NCI-H146 (cell line): ENCODE results near the gene TRIM52.

Experiments used
- DNase-seq: peaks from one replicate; lab custom pipeline; 2025; lab: John Stamatoyannopoulos, UW

TRIM52 gene

DNA sequence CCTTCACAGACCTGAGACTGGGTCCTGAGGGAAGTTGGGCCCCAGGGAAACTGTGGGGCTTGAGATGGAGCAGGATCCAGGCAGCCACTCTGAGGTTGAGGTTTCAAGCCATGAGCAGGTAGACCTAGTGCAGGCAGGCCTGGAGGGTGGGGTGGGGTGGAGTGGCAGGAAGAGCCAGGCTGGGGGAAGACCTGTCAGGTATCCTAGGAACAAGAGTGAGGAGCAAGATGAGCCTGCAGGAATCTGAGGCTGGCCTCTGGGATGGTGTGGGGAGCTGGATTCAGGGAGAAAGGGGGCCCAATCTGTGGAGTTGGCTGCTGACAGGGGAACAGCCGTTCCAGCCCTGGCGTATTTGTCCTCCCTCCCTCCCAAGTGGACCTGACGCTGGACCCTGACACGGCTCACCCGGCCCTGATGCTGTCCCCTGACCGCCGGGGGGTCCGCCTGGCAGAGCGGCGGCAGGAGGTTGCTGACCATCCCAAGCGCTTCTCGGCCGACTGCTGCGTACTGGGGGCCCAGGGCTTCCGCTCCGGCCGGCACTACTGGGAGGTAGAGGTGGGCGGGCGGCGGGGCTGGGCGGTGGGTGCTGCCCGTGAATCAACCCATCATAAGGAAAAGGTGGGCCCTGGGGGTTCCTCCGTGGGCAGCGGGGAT, 27.0 kb downstream of the TRIM52 start:
- DNase-seq = no peak

DNA sequence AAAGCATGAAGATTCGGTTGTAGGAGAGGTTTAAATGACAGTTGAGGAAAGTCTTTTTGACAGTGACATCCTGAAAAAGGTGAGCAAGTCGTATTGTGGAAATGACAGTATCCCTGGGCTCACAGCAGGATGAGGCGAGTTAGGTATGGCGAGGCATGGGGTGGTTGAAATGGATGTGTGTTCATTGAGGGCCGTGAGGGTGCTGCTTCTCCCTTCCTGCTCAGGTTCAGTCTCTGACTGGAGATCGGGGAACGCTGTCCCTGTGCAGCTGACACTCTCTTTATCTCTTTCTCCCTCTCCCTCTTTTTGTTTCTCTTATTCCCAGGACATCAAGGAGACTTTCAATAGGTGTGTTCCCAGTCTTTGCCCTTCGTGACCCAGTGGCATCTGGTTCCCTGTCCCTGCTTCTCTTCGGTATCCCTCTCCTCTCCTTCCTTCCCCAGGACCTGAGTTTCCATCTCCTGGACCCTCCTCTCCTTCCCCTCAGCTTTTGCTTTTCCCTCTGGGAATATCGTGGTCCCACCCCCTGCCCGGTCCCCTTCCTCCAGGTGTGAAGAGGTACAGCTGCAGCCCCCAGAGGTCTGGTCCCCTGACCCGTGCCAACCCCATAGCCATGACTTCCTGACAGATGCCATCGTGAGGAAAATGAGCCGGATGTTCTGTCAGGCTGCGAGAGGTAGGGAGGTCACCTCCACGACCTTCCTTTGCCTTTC, 27.7 kb downstream of the TRIM52 start:
- no peak for DNase-seq

GRCh38 chr5:181232593-181232992, 28.4 kb downstream of the TRIM52 start:
- no peak for DNase-seq

GRCh38 chr5:181231432-181231831, 29.5 kb downstream of the TRIM52 start:
- no peak for DNase-seq

DNA sequence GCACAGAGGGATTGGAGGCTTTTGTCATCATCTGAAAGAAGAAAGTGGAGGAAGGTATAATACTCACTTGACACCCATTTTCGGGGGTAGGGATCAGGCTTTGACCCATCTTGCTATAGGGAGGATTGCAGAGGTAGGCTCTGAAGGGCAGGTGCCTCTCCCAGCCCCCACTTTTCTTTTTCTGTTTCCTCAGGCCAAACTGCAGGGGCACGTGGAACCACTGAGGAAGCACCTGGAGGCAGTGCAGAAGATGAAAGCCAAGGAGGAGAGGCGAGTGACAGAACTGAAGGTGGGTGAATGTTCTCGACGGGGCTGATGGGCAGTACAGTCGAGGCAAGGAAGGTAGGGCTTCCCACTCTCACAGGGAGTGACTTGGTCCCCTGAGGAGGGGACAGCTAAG, 30.4 kb downstream of the TRIM52 start:
- no peak for DNase-seq

GRCh38 chr5:181229996-181230395, 30.9 kb downstream of the TRIM52 start:
- DNase-seq = no peak

GRCh38 chr5:181224390-181225229, 36.3 kb downstream of the TRIM52 start:
- DNase-seq = no peak

- DNase-seq = no peak
Observed at GRCh38 chr5:181223729-181224389, 37.1 kb downstream of the TRIM52 start.

DNA sequence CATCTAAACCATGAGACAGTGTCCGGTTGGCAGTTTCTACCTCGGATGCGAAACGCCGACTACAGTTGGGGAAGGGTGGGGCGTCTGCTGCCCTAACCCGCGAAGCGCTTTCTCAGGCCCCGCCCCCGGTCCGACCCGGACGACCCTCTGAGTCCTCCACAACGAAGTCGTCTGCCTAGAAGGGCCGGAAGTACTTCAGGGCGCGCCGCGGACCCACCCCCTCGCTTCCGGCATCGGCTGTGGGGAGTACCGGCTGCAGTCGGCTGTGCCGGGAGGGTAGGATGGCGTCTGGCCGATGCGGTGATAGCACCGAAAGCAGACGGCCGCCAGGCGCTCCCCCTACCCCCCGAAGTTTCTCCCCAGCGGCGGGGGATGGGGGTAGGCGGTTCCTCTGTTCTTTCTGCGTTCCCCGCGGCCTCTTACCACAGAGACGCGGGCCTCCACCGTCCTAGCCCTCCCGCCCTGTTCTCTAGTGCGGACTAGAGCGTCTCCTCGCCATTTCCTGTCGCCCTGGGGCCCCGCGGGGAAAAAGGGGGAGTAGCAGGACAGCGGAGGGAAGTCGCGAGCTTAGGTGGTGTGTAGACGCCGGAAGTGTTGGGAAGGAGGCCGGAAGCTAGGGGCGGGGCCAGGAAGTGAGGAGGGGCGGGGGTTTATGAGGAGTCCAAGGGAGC, 37.8 kb downstream of the TRIM52 start, which contains the start of gene TRIM41:
Gene TRIM41 (plus strand): TSS at position 224 of the 671 bp plus-strand sequence. CDS start 719 bp downstream, outside the sequence.
- no peak for DNase-seq

GRCh38 chr5:181222630-181223057, 38.3 kb downstream of the TRIM52 start:
- DNase-seq = no peak

- no peak for DNase-seq
Observed at GRCh38 chr5:181221792-181222629, 38.9 kb downstream of the TRIM52 start.

DNA sequence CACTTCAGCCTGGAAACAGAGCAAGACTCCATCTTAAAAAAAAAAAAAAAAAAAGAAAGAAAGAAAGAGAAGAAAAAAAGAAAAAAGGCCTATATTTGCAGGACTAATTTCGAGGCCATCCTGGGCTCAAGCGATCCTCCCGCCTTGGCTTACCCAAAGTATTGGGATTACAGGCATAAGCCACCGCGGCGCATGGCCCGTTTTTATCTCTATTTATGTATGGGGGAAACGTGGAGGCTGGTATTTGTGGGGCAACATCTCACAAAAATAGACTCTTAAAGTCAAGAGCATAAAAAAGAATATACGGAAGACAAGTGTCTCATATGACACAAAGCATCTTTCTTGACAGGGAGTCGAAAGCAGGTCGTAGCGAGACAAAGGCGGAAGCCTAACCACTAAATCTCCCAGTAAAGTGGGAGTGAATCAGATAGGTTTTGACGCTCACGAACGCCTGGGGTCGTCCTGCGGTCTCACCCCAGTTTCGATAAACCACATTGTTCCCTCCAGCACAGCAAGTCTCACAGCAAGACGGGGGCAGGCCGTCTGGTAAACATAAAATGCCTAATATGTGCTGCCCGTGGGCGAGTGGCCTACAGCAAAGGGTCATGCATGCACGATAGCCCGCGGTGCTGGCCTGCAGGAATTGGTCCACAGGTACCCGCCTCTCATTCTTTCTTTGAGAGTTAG, 39.7 kb downstream of the TRIM52 start:
- DNase-seq = no peak

DNA sequence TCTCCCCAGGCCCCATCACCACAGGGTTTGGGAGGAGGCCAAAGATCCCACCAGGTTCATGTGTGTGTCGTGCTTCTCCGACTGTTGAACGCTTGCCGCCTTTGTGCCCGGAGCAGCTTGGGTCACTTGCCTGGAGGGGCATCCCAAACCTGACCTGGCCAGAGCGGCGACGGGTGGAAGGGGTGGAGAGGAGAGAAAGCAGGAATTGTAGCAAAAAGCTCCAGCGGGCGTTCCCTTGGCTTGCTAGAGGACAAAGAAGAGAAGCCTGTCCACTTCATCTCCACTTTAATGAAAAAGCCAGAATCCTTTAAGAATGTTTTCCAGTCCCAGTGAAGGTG, 40.8 kb downstream of the TRIM52 start:
- DNase-seq = no peak

DNA sequence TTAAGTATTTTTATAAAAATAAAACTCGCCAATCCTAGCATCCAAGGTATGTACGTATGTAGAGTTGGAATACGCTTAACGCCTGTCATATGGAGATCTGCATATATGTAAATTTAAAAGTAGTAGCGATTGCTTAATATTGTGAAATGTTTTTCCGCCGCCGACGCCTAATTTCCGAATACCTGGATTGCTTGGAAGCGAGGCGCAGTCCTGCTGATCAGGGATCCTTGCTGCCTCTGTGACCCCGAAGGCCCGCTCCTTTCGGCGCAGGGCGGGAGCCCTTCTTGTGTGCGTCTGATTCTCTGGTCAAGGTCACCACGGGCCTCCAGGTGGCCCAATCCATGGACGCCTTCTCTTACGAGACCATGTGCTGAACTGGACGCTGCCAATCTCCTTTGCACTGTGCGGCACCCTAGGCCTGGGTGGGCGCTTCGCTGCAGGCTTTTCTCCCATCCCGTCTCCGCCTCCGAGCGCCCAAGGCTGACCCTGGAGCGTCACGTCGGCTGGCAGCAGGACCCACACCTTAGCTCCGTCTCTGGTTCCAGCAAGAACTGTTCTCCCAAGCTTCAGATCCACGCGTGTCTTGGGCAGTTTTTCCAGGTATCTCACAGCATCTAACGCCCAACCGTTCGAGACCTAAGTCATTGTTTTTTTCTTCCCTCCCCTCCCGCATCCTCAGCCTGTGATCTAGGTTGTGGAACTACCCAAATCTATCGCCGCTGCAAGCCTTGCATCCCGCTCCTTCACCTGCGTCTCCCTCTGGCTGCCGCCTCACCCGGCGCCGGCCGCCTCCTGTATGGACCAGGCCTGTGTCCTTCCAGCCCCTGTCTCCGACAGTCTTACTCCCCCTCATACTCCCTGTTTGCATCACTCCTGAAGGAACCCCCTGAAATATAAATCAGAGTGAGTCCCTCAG, 41.4 kb downstream of the TRIM52 start:
- DNase-seq = no peak

GRCh38 chr5:181218795-181219124, 42.2 kb downstream of the TRIM52 start:
- DNase-seq = no peak

- DNase-seq = no peak
Observed at GRCh38 chr5:181217803-181218062, 43.2 kb downstream of the TRIM52 start.

- no peak for DNase-seq
Observed at GRCh38 chr5:181217111-181217802, 43.7 kb downstream of the TRIM52 start.

DNA sequence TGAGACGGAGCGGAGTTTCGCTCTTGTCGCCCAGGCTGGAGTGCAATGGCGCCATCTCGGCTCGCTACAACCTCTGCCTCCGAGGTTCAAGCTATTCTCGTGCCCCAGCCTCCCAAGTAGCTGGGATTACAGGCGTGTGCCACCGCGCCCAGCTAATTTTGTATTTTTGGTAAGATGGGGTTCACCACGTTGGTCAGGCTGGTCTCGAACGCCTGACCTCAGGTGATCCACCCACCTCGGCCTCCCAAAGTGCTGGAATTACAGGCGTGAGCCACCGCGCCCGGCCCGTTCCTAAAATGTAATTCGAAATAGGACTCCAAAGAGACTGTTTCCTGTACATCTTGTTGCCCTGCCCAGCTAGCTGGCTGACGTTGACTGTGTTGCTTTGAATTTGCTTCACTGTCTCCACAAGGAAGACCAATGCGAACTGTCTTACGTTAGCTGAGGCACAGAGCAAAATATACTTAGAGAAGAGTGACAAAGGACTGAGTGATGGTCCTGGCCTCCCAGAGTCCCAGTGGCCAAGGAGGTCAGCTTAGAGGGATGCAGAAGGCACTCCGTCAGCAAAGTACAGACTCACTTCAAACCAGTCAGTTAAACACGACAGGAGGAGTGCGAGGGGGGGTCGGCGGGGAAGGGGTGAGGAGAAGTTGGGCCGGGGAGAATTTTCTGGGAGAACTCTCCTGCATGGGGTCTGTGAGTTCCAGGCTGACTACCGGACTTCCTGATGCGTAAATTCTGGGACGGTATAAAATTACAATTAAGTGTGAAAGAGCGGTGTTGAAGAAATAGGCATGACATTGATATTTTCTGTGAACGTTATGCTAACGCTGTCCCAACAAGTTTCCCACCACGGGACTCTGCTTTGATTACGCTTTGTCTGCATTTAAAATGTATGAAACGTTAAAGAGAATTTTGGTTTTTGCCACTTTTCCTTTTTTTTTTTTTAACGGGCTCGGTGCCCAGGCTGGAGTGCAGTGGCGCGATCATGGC, 44.6 kb downstream of the TRIM52 start:
- no peak for DNase-seq
